Keratinocyte (primary cell): ENCODE measurements around the gene PARD3B. TPM values are rescaled to one million over a fixed set of nuclear protein-coding genes. Genes with fewer than 3 reads are reported as not detected.

ENCODE experiments used
- DNase-seq: peaks from one replicate; pipeline ENCODE4 v3.0.0-alpha.2; 2011; ENCODE audit warnings: low read depth, missing footprints, low spot score
- FAIRE-seq: peaks from 2 replicates; lab custom pipeline; 2011; peaks lifted over from hg19 to GRCh38; lab: Jason Lieb, UNC
- H2AFZ ChIP-seq: 2 replicates; pipeline ENCODE4 v1.6.0; 2012; ENCODE audit warnings: low read length, control low read depth, inconsistent platforms; ENCODE audit not compliant: control insufficient read depth
- H3K27ac ChIP-seq: 2 replicates; pipeline ENCODE4 v1.5.1; 2011; ENCODE audit warnings: low read length; ENCODE audit not compliant: control insufficient read depth, insufficient read depth
- H3K27me3 ChIP-seq: 3 replicates; pipeline ENCODE4 v1.6.0; 2011; ENCODE audit warnings: low read length; ENCODE audit not compliant: control insufficient read depth, insufficient read depth; ENCODE audit errors: extremely low read depth
- H3K36me3 ChIP-seq, 2 experiments: 2 replicates in 1 of 2; 3 replicates in 1 of 2; pipeline ENCODE4 v1.5.1; 2011; ENCODE audit warnings: low read length in 2 of 2, mild to moderate bottlenecking in 1 of 2; ENCODE audit not compliant: control insufficient read depth in 2 of 2, insufficient read depth in 2 of 2; ENCODE audit errors: extremely low read depth in 1 of 2
- H3K4me1 ChIP-seq: 3 replicates; pipeline ENCODE4 v1.5.1; 2011; ENCODE audit warnings: low read length; ENCODE audit not compliant: control insufficient read depth, insufficient read depth; ENCODE audit errors: extremely low read depth
- H3K4me2 ChIP-seq: 3 replicates; pipeline ENCODE4 v1.6.0; 2011; ENCODE audit warnings: low read depth, low read length; ENCODE audit not compliant: control insufficient read depth, insufficient read depth; ENCODE audit errors: extremely low read depth
- H3K4me3 ChIP-seq, 3 experiments: fragments of 200-600 bp in 1 of 3; sonication (generic) in 1 of 3; 2 replicates in 2 of 3; 3 replicates in 1 of 3; pipeline ENCODE4 v1.5.1; 2011 to 2016; ENCODE audit warnings: low read length in 3 of 3, mild to moderate bottlenecking in 3 of 3, control low read depth in 2 of 3, inconsistent platforms in 1 of 3, low read depth in 1 of 3, mixed read lengths in 1 of 3, mixed run types in 1 of 3, moderate library complexity in 1 of 3; ENCODE audit not compliant: control insufficient read depth in 2 of 3, insufficient read depth in 2 of 3; ENCODE audit errors: extremely low read depth in 1 of 3
- H3K79me2 ChIP-seq: 2 replicates; pipeline ENCODE4 v1.6.0; 2012; ENCODE audit warnings: low read length; ENCODE audit not compliant: control insufficient read depth, insufficient read depth
- H3K9ac ChIP-seq: 3 replicates; pipeline ENCODE4 v1.6.0; 2011; ENCODE audit warnings: low read length; ENCODE audit not compliant: control insufficient read depth, insufficient read depth; ENCODE audit errors: extremely low read depth
- H3K9me1 ChIP-seq: 3 replicates; pipeline ENCODE4 v1.6.0; 2011; ENCODE audit warnings: low read length; ENCODE audit not compliant: control insufficient read depth, insufficient read depth; ENCODE audit errors: extremely low read depth
- H3K9me3 ChIP-seq: 2 replicates; pipeline ENCODE4 v1.5.1; 2012; ENCODE audit warnings: low read depth, low read length; ENCODE audit not compliant: control insufficient read depth
- H4K20me1 ChIP-seq: 3 replicates; pipeline ENCODE4 v1.6.0; 2011; ENCODE audit warnings: low read length; ENCODE audit not compliant: control insufficient read depth, insufficient read depth; ENCODE audit errors: extremely low read depth
- CTCF ChIP-seq, 3 experiments: IDR thresholded peaks in 1 of 3; conservative IDR thresholded peaks in 1 of 3; optimal IDR thresholded peaks in 1 of 3; 2 replicates in 2 of 3; 3 replicates in 1 of 3; pipeline versions ENCODE3 to v1.5.1; 2011; ENCODE audit warnings: low read length in 3 of 3, mild to moderate bottlenecking in 3 of 3, moderate library complexity in 2 of 3, control low read depth in 1 of 3, inconsistent platforms in 1 of 3; ENCODE audit not compliant: insufficient read depth in 2 of 3; ENCODE audit errors: extremely low read depth in 1 of 3
- EZH2 ChIP-seq: IDR thresholded peaks from one replicate; pipeline ENCODE4 v1.6.1; 2012; ENCODE audit warnings: inconsistent platforms, mild to moderate bottlenecking, low read length, moderate library complexity
- dilution Hi-C: fragments of 300-500 bp; cut with MboI; formaldehyde crosslinking; loops from one replicate; pipeline ENCODE4 v1.7.0; 2020; ENCODE audit warnings: low sequenced_read_pairs; ENCODE audit not compliant: extremely low pct_ligation_motif_present
- polyA plus RNA-seq, 5 experiments: library from polyadenylated mRNA; depleted of rRNA in 3 of 5; stranded (reverse) in 3 of 5; stranded (forward) in 1 of 5; unstranded in 1 of 5; fragments of >200 nt; gene quantifications; 1 replicate in 1 of 5; 2 replicates in 3 of 5; 3 replicates in 1 of 5; pipeline versions ENCODE4 v1.2.1 to v1.2.3, GENCODE V29; 2011 to 2012; ENCODE audit warnings: missing spikeins in 2 of 5, low read depth in 1 of 5, low replicate concordance in 1 of 5

The PARD3B gene
- polyA plus RNA-seq, 1 donor (not counting 4 experiments of a cell fraction or from before 2014, with no cell fraction given): 1.2 TPM

DNA sequence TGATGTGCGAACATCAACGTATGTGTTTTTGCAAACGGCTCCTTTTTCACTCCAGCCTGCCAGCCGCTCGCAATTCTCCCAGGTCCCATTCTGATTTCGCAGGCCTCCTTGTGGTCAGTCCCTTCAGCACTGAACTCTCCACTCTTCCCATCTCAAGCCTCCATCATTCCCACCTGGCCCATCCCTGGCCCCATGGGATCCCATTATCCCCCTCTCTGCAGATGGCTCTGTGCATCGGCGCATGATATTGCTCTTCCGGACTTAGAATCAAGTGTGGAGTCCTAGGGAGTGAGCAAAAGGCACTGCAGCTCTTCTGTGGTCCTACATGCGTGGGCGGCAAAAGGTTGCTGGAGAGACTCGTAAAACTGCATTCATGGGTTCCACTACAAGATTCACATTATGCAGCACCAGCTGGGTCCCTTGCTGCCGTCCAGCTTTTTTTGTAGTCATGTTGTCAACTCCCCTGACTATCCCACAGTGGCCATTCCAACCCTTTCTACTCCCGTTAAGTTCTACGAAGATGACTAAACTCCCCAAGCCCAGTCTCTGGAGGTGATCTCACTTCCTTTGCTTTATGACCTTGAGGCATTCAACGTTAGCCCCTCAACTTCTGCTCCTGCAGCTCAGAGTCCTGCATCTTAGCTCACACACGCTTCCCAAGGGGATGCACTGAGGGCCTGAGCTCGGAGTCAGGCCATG is 1011.7 kb downstream of the PARD3B start:
- Histone ChIP-seq H3K4me3 (no peak overlapping the region), H3K4me1 (no peaks in the 10 kb centered on the region), H2AFZ (no peak overlapping the region), H3K27ac (no peak overlapping the region), H3K9me1 (no peaks in the 10 kb centered on the region), H3K79me2 (no peaks in the 10 kb centered on the region), H3K36me3 (no peaks in the 10 kb centered on the region), H3K4me2 (no peak overlapping the region), H4K20me1 (no peaks in the 10 kb centered on the region), H3K9ac (no peak overlapping the region), H3K9me3 (no peaks in the 10 kb centered on the region), H3K27me3 (no peaks in the 10 kb centered on the region)
- dilution Hi-C loops: no loop called here
- no peak for DNase-seq
- no peak for FAIRE-seq
- TF ChIP-seq EZH2 (no peak), CTCF (optimal IDR thresholded peaks at IDR 0.05 in 1 of 3, IDR thresholded peaks at IDR 0.05 in 1 of 3, conservative IDR thresholded peaks at IDR 0.05 in 1 of 3; ENCODE audit: extremely low read depth in 1 of 3, insufficient read depth in 2 of 3, low read length in 3 of 3) (no peak)

DNA sequence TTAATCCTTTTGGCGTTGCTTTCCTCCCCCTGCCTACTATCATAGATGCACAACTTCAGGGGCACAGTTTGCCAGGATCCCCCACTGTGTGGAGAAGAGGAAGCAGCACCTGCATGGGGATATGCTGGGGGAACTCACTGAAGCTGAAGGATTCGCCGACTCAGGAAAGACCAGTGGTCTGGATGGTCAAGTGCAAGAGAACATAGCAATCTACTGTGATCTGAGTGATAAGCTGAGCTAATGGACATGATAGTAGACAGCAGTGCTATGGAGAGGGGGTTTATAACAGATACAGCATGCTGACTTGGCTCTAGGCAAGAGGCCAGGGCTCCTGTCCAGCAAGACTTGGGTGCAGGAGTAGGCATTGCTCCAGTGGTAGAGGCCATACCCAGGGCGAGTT is 1012.6 kb downstream of the PARD3B start:
- Histone ChIP-seq H3K79me2 (no peaks in the 10 kb centered on the region), H3K27me3 (no peaks in the 10 kb centered on the region), H3K9ac (no peak overlapping the region), H3K4me1 (no peaks in the 10 kb centered on the region), H3K36me3 (no peaks in the 10 kb centered on the region), H2AFZ (no peak overlapping the region), H3K4me3 (no peak overlapping the region), H4K20me1 (no peaks in the 10 kb centered on the region), H3K9me3 (no peaks in the 10 kb centered on the region), H3K9me1 (no peaks in the 10 kb centered on the region), H3K4me2 (no peak overlapping the region), H3K27ac (no peak overlapping the region)
- DNase-seq: no peak
- TF ChIP-seq CTCF (optimal IDR thresholded peaks at IDR 0.05 in 1 of 3, IDR thresholded peaks at IDR 0.05 in 1 of 3, conservative IDR thresholded peaks at IDR 0.05 in 1 of 3; ENCODE audit: extremely low read depth in 1 of 3, insufficient read depth in 2 of 3, low read length in 3 of 3) (no peak), EZH2 (no peak)
- no peak for FAIRE-seq
- dilution Hi-C loops: no loop called here
